Mucosa of stomach (tissue), 1 donor: ENCODE results near the gene DFFA.

Experiments
- H3K27me3 ChIP-seq: one replicate; pipeline ENCODE4 v1.7.0; 2013; ENCODE audit warnings: mild to moderate bottlenecking, low read length; ENCODE audit not compliant: control insufficient read depth, insufficient read depth
- H3K36me3 ChIP-seq: one replicate; pipeline ENCODE4 v1.7.0; 2013; ENCODE audit warnings: low read length; ENCODE audit not compliant: control insufficient read depth, insufficient read depth
- H3K4me1 ChIP-seq: one replicate; pipeline ENCODE4 v1.7.0; 2013; ENCODE audit warnings: mild to moderate bottlenecking, low read length; ENCODE audit not compliant: control insufficient read depth, insufficient read depth
- H3K4me3 ChIP-seq: one replicate; pipeline ENCODE4 v1.7.0; 2013; ENCODE audit warnings: low read length
- H3K9ac ChIP-seq: one replicate; pipeline ENCODE4 v1.7.0; 2013; ENCODE audit warnings: mild to moderate bottlenecking, low read length, moderate library complexity
- H3K9me3 ChIP-seq: one replicate; pipeline ENCODE4 v1.7.0; 2013; ENCODE audit warnings: mild to moderate bottlenecking, low read length, moderate library complexity; ENCODE audit not compliant: control insufficient read depth
- donor health status: Pancreatic carcinoma.

DFFA gene

GRCh38 chr1:10450156-10450814 lies 22.0 kb downstream of the DFFA start:
- no peaks in the 10 kb centered on the region for H3K9me3 ChIP-seq
- H3K27me3 ChIP-seq, result peaks cover 3% of the 10 kb centered on the region
- no peak overlapping the region for H3K4me3 ChIP-seq
- no peaks in the 10 kb centered on the region for H3K36me3 ChIP-seq
- no peaks in the 10 kb centered on the region for H3K4me1 ChIP-seq
- no peak overlapping the region for H3K9ac ChIP-seq

GRCh38 chr1:10449751-10450150 lies 22.6 kb downstream of the DFFA start, which contains the start of gene CORT:
TSS of gene CORT (plus strand) at chr1:10450031. CDS start at chr1:10450224, 193 bp downstream.
- no peak within 1 kb of the TSS for H3K9ac ChIP-seq
- no peak within 1 kb of the TSS for H3K4me3 ChIP-seq
- H3K9me3 ChIP-seq, result no peaks in the 10 kb centered on the region
- no peaks in the 10 kb centered on the region for H3K36me3 ChIP-seq
- peaks cover 3% of the 10 kb centered on the region for H3K27me3 ChIP-seq
- H3K4me1 ChIP-seq, result no peaks in the 10 kb centered on the region

- no peaks in the 10 kb centered on the region for H3K4me1 ChIP-seq
- no peaks in the 10 kb centered on the region for H3K36me3 ChIP-seq
- H3K27me3 ChIP-seq, result peaks cover 3% of the 10 kb centered on the region
- H3K9me3 ChIP-seq, result no peaks in the 10 kb centered on the region
- H3K4me3 ChIP-seq, result no peak overlapping the region
- no peak overlapping the region for H3K9ac ChIP-seq
Observed at GRCh38 chr1:10446790-10447422, 25.4 kb downstream of the DFFA start.

GRCh38 chr1:10444795-10445397 lies 27.4 kb downstream of the DFFA start:
- Histone ChIP-seq H3K27me3 (no peaks in the 10 kb centered on the region), H3K9me3 (no peaks in the 10 kb centered on the region), H3K4me1 (no peaks in the 10 kb centered on the region), H3K4me3 (no peak overlapping the region), H3K36me3 (no peaks in the 10 kb centered on the region), H3K9ac (no peak overlapping the region)

GRCh38 chr1:10444248-10444647 lies 28.1 kb downstream of the DFFA start:
- no peak overlapping the region for H3K9ac ChIP-seq
- no peaks in the 10 kb centered on the region for H3K27me3 ChIP-seq
- no peaks in the 10 kb centered on the region for H3K4me1 ChIP-seq
- no peaks in the 10 kb centered on the region for H3K36me3 ChIP-seq
- no peaks in the 10 kb centered on the region for H3K9me3 ChIP-seq
- H3K4me3 ChIP-seq, result no peak overlapping the region

DNA sequence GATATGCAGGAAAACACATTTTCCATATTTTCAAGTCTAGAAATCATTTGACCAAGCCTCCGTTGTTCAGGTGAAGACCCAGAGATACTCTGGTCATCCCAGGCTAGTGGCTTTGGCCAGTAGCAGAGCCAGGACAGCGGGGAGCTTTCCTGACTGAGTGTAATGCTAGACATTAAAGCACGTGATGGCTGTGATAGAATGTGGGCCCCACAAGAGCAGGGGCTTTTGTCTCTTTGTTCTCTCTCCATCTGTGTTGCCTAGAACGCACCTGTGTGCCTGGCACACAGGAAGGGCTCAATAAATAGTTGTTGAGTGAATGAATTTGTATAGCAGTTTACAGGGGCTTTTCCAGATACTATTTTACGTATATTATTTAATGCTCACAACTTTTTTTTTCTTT lies 31.5 kb downstream of the DFFA start:
- no peaks in the 10 kb centered on the region for H3K9me3 ChIP-seq
- H3K4me1 ChIP-seq, result no peaks in the 10 kb centered on the region
- no peaks in the 10 kb centered on the region for H3K36me3 ChIP-seq
- H3K9ac ChIP-seq, result no peak overlapping the region
- H3K4me3 ChIP-seq, result no peak overlapping the region
- H3K27me3 ChIP-seq, result no peaks in the 10 kb centered on the region

DNA sequence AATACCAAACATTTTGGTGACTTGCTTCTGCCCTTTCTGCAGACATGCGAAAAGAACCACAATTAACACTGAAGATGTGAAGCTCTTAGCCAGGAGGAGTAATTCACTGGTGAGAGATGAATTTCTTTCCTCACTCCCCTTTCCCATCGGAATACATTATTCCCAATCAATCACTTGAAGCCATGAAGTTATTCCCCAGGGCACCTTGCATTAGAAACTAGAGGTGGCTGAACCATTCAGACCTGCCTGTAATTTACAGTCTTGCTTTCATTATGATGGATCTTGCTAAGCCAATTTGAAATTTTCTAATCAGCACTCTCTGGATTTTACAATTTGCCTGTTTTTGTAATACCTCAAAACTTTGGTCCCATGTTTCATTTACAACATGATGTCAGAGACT lies 32.0 kb downstream of the DFFA start:
- no peaks in the 10 kb centered on the region for H3K4me1 ChIP-seq
- no peak overlapping the region for H3K4me3 ChIP-seq
- no peaks in the 10 kb centered on the region for H3K27me3 ChIP-seq
- no peak overlapping the region for H3K9ac ChIP-seq
- H3K9me3 ChIP-seq, result no peaks in the 10 kb centered on the region
- H3K36me3 ChIP-seq, result no peaks in the 10 kb centered on the region

GRCh38 chr1:10438677-10439163 lies 33.6 kb downstream of the DFFA start:
- Histone ChIP-seq H3K4me1 (no peaks in the 10 kb centered on the region), H3K9me3 (no peaks in the 10 kb centered on the region), H3K4me3 (no peak overlapping the region), H3K36me3 (no peaks in the 10 kb centered on the region), H3K27me3 (no peaks in the 10 kb centered on the region), H3K9ac (no peak overlapping the region)

DNA sequence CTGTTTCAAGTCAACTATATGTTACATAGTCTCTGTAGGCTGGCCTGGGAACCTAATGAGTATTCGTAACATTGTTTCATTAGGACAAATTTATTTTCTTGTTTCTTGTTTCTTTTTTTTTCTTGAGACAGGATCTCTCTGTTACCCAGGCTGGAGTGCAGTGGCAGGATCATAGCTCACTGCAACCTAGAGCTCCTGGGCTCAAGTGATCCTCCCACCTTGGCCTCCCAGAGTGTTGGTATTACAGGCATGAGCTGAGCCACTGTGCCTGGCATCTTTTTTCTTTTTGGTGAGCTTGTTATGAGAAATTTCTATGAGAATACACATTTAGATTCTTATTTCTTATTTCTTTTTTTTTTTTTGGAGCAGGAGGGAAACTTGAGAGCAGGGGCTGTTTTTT lies 35.3 kb downstream of the DFFA start:
- no peaks in the 10 kb centered on the region for H3K9me3 ChIP-seq
- H3K9ac ChIP-seq, result no peak overlapping the region
- no peaks in the 10 kb centered on the region for H3K36me3 ChIP-seq
- H3K4me3 ChIP-seq, result no peak overlapping the region
- no peaks in the 10 kb centered on the region for H3K27me3 ChIP-seq
- H3K4me1 ChIP-seq, result no peaks in the 10 kb centered on the region

DNA sequence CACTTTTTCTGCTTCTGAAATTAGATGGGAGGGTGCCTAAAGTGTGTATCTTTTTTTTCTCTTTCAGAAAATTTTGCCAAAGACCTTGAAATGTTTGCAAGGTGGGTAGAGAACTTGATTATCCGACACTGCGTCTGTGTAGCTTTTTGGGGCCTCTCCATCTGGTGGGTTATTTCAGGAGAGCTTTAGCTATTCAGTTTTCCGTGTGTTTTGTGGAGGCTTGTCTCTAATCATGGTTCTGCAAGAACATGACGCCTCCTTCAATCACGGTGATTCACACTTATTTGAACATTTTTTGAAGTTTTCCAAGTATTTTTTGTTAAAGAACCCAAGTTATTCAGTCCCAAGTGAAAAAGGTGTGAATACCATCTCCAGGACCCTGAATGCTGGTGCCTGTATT lies 37.7 kb downstream of the DFFA start:
- no peaks in the 10 kb centered on the region for H3K9me3 ChIP-seq
- H3K9ac ChIP-seq, result no peak overlapping the region
- H3K27me3 ChIP-seq, result no peaks in the 10 kb centered on the region
- H3K4me3 ChIP-seq, result no peak overlapping the region
- peaks cover 9% of the 10 kb centered on the region for H3K4me1 ChIP-seq
- no peaks in the 10 kb centered on the region for H3K36me3 ChIP-seq

DNA sequence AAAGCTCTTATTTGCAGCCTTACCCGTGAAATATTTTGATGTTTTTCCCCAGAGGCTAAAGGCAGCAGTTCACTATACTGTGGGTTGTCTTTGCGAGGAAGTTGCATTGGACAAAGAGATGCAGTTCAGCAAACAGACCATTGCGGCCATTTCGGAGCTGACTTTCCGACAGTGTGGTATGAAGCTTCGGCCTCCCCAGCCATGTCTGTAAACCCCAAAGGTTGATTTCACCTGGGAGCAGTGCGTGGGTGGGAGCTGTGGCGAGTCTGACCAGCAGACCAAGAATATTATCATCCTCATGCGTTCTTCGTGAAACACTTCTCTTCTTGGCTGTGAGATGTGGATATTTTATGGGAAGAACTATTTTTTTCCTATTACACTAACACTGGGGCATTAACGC lies 38.5 kb downstream of the DFFA start:
- Histone ChIP-seq H3K27me3 (no peaks in the 10 kb centered on the region), H3K4me3 (no peak overlapping the region), H3K4me1 (peaks cover 9% of the 10 kb centered on the region), H3K36me3 (no peaks in the 10 kb centered on the region), H3K9ac (no peak overlapping the region), H3K9me3 (no peaks in the 10 kb centered on the region)

- Histone ChIP-seq H3K9me3 (no peaks in the 10 kb centered on the region), H3K9ac (no peak overlapping the region), H3K4me1 (peaks cover 9% of the 10 kb centered on the region), H3K27me3 (no peaks in the 10 kb centered on the region), H3K4me3 (no peak overlapping the region), H3K36me3 (no peaks in the 10 kb centered on the region)
Observed at GRCh38 chr1:10432910-10433700, 39.2 kb downstream of the DFFA start.
